Stimulated activated naive CD4-positive, alpha-beta T cell (primary cell): ENCODE data around the gene LIMS1.

Experiments used
- DNase-seq, 6 experiments: peaks; one replicate each; lab custom pipeline; 2025; lab: John Stamatoyannopoulos, UW

The LIMS1 gene

GRCh38 chr2:108615480-108616090 lies 81.3 kb downstream of the LIMS1 start:
- no peak for DNase-seq

GRCh38 chr2:108616318-108616717 lies 82.0 kb downstream of the LIMS1 start:
- no peak for DNase-seq

GRCh38 chr2:108616751-108617161 lies 82.5 kb downstream of the LIMS1 start:
- DNase-seq: no peak

GRCh38 chr2:108617617-108618016 lies 83.3 kb downstream of the LIMS1 start:
- DNase-seq: no peak

- no peak for DNase-seq
Observed at GRCh38 chr2:108619925-108620620, 85.8 kb downstream of the LIMS1 start.

- no peak for DNase-seq
Observed at GRCh38 chr2:108620656-108621055, 86.4 kb downstream of the LIMS1 start.

- DNase-seq: peak; percentile 50 to 75 (median 64)
Observed at GRCh38 chr2:108621087-108621559, 86.9 kb downstream of the LIMS1 start.

- peak in 3 of 6 experiments; percentile 16 to 24 (median 21) for DNase-seq
Observed at GRCh38 chr2:108621687-108622681, 87.7 kb downstream of the LIMS1 start.

- DNase-seq: no peak
Observed at GRCh38 chr2:108623616-108624015, 89.3 kb downstream of the LIMS1 start.

- no peak for DNase-seq
Observed at GRCh38 chr2:108625186-108625827, 91.0 kb downstream of the LIMS1 start.

- DNase-seq: no peak
Observed at GRCh38 chr2:108625828-108626195, 91.5 kb downstream of the LIMS1 start.

GRCh38 chr2:108626995-108627394 lies 92.7 kb downstream of the LIMS1 start:
- DNase-seq: no peak

- DNase-seq: no peak
Observed at GRCh38 chr2:108627911-108628567, 93.8 kb downstream of the LIMS1 start.

- DNase-seq: no peak
Observed at GRCh38 chr2:108628936-108629335, 94.7 kb downstream of the LIMS1 start.

- no peak for DNase-seq
Observed at GRCh38 chr2:108629417-108629816, 95.1 kb downstream of the LIMS1 start.

GRCh38 chr2:108630567-108631405 lies 96.5 kb downstream of the LIMS1 start:
- no peak for DNase-seq

GRCh38 chr2:108632332-108633160 lies 98.3 kb downstream of the LIMS1 start:
- no peak for DNase-seq

GRCh38 chr2:108633409-108633808 lies 99.1 kb downstream of the LIMS1 start:
- no peak for DNase-seq

- no peak for DNase-seq
Observed at GRCh38 chr2:108634011-108634410, 99.7 kb downstream of the LIMS1 start.
